SK-N-SH (cell line): Measurements from ENCODE around the gene CLEC20A.

Experiments used
- CTCF ChIP-seq: fragments of 200-600 bp; sonication (generic); IDR thresholded peaks from 2 replicates; pipeline ENCODE4 v1.6.1; 2017; ENCODE audit warnings: antibody characterized with exemption, mild to moderate bottlenecking, moderate library complexity
- EZH2phosphoT487 ChIP-seq: fragments of 200-600 bp; sonication (generic); IDR thresholded peaks from 2 replicates; pipeline ENCODE4 v1.6.1; 2017; ENCODE audit warnings: low read depth, mixed run types, mild to moderate bottlenecking, antibody characterized with exemption, moderate library complexity, borderline replicate concordance
- MXI1 ChIP-seq: IDR thresholded peaks from 2 replicates; pipeline ENCODE4 v1.6.1; 2012; ENCODE audit warnings: mild to moderate bottlenecking, low read depth, low read length, improper control_type of control experiment
- POLR2AphosphoS5 ChIP-seq: IDR thresholded peaks from 2 replicates; pipeline ENCODE4 v1.6.1; 2012; ENCODE audit warnings: low read depth, low read length
- RAD21 ChIP-seq: IDR thresholded peaks from 2 replicates; pipeline ENCODE4 v1.6.1; 2012; ENCODE audit warnings: mild to moderate bottlenecking, low read length
- YY1 ChIP-seq: IDR thresholded peaks from 2 replicates; pipeline ENCODE4 v1.4.0; 2012; ENCODE audit warnings: low read depth, mild to moderate bottlenecking

- TF ChIP-seq YY1 = no peak
- no peak for TF ChIP-seq POLR2AphosphoS5
- no peak for TF ChIP-seq EZH2phosphoT487
- no peak for TF ChIP-seq CTCF
- no peak for TF ChIP-seq RAD21
- TF ChIP-seq MXI1 = no peak
Observed at GRCh38 chr1:178540646-178541045, 43.9 kb upstream of the CLEC20A start.
